Measurements from ENCODE around the gene TRERF1.

The TRERF1 gene, protein sequence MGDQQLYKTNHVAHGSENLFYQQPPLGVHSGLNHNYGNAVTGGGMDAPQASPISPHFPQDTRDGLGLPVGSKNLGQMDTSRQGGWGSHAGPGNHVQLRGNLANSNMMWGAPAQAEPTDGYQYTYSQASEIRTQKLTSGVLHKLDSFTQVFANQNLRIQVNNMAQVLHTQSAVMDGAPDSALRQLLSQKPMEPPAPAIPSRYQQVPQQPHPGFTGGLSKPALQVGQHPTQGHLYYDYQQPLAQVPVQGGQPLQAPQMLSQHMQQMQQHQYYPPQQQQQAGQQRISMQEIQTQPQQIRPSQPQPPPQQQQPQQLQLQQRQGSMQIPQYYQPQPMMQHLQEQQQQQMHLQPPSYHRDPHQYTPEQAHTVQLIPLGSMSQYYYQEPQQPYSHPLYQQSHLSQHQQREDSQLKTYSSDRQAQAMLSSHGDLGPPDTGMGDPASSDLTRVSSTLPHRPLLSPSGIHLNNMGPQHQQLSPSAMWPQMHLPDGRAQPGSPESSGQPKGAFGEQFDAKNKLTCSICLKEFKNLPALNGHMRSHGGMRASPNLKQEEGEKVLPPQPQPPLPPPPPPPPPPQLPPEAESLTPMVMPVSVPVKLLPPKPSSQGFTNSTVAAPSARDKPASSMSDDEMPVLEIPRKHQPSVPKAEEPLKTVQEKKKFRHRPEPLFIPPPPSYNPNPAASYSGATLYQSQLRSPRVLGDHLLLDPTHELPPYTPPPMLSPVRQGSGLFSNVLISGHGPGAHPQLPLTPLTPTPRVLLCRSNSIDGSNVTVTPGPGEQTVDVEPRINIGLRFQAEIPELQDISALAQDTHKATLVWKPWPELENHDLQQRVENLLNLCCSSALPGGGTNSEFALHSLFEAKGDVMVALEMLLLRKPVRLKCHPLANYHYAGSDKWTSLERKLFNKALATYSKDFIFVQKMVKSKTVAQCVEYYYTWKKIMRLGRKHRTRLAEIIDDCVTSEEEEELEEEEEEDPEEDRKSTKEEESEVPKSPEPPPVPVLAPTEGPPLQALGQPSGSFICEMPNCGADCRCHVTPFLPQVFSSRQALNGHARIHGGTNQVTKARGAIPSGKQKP (N-terminal part only)

DNA sequence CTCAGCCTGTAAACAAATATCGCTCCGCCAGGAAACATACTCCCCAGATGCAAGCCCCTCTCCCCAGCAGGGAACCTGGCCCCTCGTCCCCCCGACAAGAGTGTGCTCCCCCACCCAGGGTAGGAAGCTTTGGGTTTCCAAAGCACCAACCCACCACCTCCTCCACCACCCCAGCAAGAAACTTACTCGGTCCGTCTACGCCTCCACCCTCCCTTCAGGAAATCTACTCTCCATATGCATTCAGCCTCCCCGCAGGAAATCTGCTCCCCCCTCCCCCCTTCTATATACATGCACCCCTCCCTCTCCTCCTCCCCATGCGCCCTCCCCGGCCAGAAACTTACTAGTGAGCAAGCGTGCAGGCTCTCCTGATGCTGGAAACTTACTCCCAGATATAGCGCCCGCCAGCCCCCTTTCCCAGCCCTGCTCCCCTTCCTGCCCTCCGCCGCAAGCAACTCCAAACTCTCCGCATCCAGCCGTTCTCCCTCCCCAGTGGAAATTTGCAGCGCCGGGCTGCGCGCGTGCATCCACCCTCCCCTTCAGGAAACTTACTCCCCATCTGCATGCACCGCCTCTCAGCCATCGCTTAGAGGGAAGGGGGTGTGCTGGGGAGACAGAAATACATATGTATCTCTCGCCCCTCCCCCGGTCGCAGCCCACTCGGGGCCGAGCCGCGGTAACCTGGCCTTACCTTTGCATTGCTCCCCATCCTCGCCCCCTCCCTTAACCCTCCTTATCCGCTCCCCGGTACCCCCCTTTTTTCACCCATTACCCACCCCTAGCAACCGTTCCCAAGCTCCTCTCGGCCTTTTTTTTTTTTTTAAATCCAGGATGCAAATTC lies at the start of gene TRERF1:
Gene TRERF1 (minus strand): TSS at position 594 of the 838 bp plus-strand sequence. CDS start 182,336 bp downstream, outside the sequence.
- TF ChIP-seq, protein P1, sequence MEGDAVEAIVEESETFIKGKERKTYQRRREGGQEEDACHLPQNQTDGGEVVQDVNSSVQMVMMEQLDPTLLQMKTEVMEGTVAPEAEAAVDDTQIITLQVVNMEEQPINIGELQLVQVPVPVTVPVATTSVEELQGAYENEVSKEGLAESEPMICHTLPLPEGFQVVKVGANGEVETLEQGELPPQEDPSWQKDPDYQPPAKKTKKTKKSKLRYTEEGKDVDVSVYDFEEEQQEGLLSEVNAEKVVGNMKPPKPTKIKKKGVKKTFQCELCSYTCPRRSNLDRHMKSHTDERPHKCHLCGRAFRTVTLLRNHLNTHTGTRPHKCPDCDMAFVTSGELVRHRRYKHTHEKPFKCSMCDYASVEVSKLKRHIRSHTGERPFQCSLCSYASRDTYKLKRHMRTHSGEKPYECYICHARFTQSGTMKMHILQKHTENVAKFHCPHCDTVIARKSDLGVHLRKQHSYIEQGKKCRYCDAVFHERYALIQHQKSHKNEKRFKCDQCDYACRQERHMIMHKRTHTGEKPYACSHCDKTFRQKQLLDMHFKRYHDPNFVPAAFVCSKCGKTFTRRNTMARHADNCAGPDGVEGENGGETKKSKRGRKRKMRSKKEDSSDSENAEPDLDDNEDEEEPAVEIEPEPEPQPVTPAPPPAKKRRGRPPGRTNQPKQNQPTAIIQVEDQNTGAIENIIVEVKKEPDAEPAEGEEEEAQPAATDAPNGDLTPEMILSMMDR (conservative IDR thresholded peaks at IDR 0.05): no peak
- peak within 1 kb of the TSS; percentile 93 for H3K27ac ChIP-seq

DNA sequence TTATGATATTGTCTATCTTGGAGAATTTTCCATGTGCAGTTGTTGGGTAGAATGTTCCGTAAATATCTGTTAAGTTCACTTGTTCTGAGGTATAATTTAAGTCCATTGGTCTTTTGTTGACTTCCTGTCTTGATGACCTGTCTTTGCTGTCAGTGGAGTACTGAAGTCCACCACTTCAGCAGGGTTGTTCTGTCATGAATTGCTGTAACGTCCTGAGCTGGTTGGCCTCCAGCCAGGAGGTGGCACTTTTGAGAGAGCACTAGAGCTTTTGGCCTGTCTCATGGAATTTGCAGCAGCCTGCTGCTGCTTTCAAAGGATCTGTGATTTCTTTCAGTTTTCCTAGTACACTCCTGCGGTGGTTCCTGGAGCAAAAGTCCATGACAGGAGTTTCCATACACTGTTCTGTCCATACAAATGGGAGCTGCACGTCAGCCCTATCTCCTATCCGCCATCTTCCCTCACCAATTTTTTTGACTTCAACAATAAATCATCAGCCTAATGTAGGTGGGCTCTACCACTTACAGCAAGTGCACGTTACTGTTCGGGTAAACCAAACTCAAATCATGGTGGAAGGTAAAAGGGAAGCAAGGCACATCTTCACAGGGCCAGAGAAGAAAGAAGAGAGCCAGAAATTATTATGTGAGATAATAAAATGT lies 46.9 kb upstream of the TRERF1 start:
- TF ChIP-seq, protein P1 (conservative IDR thresholded peaks at IDR 0.05): no peak
- H3K27ac ChIP-seq: no peak overlapping the region

DNA sequence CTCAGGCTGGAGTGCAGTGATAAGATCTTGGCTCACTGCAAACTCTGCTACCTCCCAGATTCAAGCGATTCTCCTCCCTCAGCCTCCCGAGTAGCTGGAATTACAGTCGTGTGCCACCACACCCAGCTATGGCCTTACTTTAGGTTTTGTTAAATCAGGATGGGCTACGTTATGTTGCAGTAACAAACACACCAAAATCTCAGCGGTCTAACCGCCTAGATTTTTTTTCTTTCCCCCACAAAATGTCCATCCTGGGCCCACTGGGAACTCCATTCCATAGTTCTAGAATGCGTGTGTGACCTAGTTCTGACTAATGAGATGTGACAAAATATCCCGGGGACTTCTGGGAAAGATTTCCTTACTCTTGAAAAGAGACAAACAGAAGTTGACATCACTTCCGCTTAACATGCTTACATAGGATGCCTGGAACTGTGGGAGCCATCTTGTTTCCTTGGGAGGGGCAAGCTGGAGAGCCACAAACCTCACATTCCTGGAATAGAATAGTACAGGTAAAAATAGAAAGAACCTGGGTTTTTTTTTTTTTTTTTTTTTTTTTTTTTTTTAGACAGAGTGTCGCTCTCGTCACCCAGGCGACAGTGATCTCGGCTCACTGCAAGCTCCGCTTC lies 42.3 kb upstream of the TRERF1 start:
- H3K27ac ChIP-seq: no peak overlapping the region
- TF ChIP-seq, protein P1 (conservative IDR thresholded peaks at IDR 0.05): no peak

DNA sequence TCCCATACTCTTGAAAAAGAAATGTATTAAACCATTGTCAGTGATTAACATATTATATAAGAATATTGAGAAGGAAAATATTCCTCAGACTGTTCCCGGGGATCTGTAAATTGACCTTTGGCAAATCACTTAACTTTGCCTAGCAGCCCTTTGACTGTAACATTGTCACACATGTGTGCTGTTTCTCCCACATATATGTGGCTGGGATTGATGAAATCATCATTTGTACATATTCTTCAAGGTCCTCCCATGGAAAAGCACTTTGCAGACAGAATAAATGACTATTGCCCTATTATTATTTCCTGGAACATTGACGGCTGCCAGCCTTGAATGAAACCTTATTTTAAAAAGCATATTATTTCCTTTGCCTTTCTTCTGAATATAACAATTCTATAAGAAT lies 36.4 kb upstream of the TRERF1 start:
- TF ChIP-seq, protein P1 (conservative IDR thresholded peaks at IDR 0.05): no peak
- no peak overlapping the region for H3K27ac ChIP-seq

DNA sequence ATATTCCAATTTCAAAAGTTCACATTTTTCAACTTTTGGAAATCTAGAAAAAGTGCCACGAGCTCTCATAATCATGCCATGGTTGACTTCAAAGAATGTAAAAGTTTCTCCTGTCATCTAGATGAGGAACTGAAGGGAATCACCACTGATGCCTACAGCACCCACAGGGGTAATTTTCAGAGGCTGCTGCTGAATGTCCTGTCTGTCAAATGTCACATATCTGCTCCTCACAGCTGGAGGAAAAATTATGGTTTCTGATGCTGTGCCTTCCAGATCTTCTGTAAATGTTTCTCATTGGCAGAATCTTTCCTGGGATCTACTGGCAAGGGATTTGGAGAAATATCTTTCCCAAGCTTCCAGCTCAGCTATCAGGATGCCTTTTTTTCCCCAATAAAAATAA lies 32.5 kb upstream of the TRERF1 start:
- no peak overlapping the region for H3K27ac ChIP-seq
- TF ChIP-seq, protein P1 (conservative IDR thresholded peaks at IDR 0.05): no peak

DNA sequence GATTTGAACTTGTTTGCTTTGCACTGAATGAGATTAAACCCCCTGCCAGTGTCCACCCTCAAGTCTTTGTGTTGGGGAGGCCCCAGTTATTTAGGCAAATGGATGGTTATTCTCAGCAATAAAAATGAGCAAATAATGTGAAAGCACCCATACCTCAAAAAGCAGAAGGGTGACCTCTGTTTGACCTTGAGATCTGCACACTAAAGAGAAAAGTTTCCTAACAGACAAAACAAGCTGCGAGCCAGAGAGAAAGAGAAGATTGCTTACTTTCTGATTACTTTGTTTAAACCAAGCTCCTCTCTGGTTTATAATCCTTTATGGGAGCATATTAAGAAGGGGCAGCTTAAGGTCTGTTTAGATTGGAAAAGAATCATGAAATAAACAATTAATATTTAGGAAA lies 30.4 kb upstream of the TRERF1 start:
- TF ChIP-seq, protein P1 (conservative IDR thresholded peaks at IDR 0.05): no peak

More for the DNA sequence above, 30.4 kb upstream of the TRERF1 start:
- H3K27ac ChIP-seq: no peak overlapping the region
